ENCODE data around the gene YWHAB.

- TF ChIP-seq CTCF (IDR thresholded peaks at IDR 0.05) (no peak), POLR2A (IDR thresholded peaks at IDR 0.05) (no peak)
Measured at GRCh38 chr20:44931911-44932310, 46.4 kb downstream of the YWHAB start.

All from testis (tissue), 2 donors.